Measurements from ENCODE around the gene TMEM178B.
"Not testable (repeated sequence)": the region's sequence is repeated elsewhere in the genome, so short reads cannot be mapped to it uniquely, and the experiment has no call there.

TMEM178B gene

GRCh38 chr7:141387521-141388217, 313.8 kb downstream of the TMEM178B start:
- DNase-seq (ENCODE audit: low read depth in 3 of 3): no peak

GRCh38 chr7:141389140-141389796, 315.4 kb downstream of the TMEM178B start:
- no peak for DNase-seq (ENCODE audit: low read depth in 3 of 3)

- no peak for DNase-seq (ENCODE audit: low read depth in 3 of 3)
These were observed 316.5 kb downstream of the TMEM178B start for GRCh38 chr7:141390339-141390738.

DNA sequence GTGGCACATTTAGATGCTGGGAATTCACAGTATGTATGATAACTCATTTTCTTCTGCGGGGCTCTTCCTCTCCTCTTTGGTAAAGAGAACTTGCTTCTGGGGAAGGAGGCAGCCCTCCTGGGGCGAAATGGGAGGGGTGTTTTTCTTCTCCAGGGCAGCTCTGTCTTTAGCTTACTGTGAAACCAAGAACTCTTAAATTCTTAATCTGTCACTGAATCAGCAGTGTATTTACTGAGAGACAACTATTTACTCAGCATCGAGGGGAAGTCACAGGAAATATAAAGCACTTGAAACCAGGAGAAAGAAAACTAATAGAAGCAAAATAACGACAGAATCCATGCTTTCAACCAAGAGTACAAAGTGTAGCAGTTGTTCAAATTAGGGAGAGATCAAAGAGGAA, 319.2 kb downstream of the TMEM178B start:
- no peak for DNase-seq (ENCODE audit: low read depth in 3 of 3)

DNA sequence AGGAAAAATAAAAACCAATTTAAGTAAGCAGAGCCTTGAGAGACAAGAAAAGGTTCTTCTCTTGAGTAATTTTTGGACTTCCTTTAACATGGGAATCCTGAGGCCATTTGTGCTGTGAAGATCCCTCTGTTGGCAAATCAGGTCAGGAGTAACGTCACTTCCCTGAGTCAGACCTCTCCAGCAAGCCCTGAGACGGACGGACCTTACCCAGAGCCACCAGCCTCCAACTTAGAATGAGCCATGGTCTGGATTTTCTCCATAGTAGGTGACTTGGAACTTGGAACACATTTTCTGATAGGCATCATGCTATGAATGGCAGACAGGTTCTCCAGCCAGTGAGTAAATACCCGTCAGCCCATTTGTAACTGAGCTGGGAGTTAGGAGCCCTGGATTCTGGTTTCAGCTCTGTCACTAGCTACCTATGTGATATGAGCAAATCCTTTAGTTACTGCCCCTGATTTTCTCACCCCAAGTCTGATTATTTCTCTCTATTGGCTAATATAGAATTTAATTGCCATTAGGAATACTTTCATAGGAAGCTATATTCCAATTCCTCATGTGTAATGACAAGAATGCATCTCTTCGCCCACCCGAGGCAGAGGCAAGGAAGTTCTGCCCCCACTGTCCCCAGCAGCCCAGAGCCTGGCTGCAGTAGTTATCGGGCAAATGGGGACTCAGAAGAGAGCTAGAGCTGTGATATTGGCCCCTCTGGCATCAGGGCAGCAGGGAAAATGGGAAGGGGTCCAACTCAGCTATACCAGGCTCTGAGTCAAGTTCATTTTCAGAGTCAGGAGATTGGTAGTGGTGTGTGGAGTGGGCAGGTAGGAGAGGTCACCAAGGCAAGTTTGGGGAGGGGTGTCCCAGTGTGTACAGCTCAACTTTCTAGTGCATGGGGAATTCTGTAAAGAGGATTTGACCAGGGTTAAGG, 323.6 kb downstream of the TMEM178B start:
- DNase-seq (ENCODE audit: low read depth in 3 of 3): no peak

- no peak for DNase-seq (ENCODE audit: low read depth in 3 of 3)
These were observed 326.5 kb downstream of the TMEM178B start for GRCh38 chr7:141400356-141400755.

DNA sequence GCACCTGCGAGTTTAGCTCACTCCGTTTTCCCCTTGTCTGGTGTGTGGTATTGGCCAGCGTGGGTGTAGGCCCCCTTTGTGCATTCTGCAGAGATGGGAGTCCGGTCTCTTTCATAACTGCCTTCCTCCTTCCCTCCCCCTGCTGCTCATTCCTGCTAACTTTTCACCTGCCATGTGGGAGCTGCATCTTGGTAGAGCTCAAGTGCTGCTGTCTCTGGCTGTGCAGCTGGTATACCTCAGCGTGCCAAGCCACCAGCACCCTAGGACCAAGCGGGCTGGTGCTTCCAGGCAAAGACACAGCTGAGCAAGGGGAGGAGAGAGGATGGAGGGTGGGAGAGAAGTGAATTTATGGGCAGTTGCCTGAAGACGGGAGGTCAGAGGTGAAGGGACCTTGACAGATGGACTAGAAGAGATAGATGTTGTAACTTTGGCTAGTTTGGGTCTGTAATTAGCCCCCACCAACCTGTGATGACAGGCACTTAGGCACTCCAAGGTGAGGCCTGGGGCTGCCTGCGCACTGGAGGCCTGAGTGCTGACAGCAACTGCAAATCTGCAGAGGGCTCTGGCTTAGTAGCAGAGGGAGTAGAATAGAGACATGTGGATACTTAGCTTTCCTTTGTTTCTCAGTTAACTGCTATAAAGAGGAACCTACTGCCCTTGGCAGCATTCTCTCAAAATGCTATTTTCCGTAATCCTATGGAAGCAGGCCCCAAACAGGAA, 328.6 kb downstream of the TMEM178B start:
- DNase-seq (ENCODE audit: low read depth in 3 of 3): no peak

DNA sequence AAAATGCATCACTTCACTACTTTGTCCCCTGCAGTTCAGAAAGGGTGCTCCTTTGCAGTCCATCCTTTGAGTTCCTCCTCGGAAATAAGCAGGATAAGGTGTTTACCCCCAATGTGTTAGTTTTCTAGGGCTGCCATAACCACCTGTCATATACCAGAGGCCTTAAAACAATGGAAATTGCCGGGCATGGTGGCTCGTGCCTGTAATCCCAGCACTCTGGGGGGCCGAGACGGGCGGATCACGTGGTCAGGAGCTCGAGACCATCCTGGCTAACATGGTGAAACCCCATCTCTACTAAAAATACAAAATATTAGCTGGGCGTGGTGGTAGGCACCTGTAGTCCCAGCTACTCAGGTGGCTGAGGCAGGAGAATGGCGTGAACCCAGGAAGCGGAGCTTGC, 330.0 kb downstream of the TMEM178B start:
- DNase-seq (ENCODE audit: low read depth in 3 of 3): not testable (repeated sequence)

DNA sequence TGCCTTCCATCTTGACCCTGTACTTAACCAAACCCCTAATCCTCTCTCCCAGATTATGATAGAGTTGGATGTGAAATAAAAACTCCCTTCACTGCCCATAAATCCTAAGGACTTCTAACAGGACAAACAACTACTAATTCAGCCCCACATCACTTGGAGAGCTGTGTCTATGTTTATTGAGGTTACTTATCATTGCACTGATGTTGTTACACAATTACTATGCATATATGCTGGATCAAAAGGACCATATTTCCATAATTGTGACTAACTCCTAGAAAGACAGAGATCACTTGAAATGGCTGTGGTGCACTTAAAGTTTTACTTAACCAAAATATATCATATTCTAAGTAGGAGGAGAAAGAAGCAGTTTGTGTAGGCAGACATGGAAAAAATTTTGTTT, 332.5 kb downstream of the TMEM178B start:
- DNase-seq (ENCODE audit: low read depth in 3 of 3): no peak

DNA sequence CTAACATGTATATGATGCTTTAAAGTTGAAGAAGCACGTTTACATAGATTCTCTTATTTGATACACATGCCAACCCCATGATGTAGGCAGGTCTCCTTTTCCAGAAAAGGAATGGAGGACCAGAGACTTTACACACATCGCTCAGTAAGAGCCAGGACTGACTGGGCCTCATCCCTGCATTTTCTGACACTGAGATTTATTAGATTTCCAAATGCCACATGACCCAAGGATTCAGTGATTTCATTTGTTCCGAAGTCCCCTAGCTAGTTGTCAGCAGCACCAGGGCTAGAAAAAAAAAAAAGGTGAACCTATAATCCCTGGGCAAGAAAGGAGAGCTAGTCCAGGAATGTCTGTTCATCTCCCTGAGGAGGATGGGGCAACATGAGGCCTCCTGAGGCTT, 334.0 kb downstream of the TMEM178B start:
- DNase-seq (ENCODE audit: low read depth in 3 of 3): no peak

DNA sequence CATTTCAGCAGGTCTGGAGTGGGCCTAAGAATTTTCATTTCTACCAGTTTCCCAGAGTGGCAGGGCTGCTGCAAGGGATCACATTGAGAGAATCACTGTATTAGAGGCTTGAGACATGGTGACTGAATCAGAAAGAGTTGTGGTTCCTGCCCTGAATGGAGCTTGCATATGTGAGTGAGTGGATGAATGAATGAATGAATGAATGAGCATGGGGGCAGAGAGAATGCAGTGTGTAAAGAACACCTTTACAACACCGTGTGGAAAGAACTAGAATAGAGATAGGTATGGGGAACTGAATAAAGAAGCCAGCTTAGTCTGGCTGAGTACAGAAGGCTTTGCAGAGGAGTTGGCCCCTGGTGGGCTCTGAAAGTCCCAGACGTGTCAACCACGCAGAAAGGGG, 334.6 kb downstream of the TMEM178B start:
- DNase-seq (ENCODE audit: low read depth in 3 of 3): no peak

- DNase-seq (ENCODE audit: low read depth in 3 of 3): no peak
These were observed 335.4 kb downstream of the TMEM178B start for GRCh38 chr7:141409219-141409618.

- no peak for DNase-seq (ENCODE audit: low read depth in 3 of 3)
These were observed 336.0 kb downstream of the TMEM178B start for GRCh38 chr7:141409801-141410329.

- no peak for DNase-seq (ENCODE audit: low read depth in 3 of 3)
These were observed 336.6 kb downstream of the TMEM178B start for GRCh38 chr7:141410353-141411000.

GRCh38 chr7:141411133-141411532, 337.3 kb downstream of the TMEM178B start:
- no peak for DNase-seq (ENCODE audit: low read depth in 3 of 3)

- no peak for DNase-seq (ENCODE audit: low read depth in 3 of 3)
These were observed 342.1 kb downstream of the TMEM178B start for GRCh38 chr7:141415999-141416398.

DNA sequence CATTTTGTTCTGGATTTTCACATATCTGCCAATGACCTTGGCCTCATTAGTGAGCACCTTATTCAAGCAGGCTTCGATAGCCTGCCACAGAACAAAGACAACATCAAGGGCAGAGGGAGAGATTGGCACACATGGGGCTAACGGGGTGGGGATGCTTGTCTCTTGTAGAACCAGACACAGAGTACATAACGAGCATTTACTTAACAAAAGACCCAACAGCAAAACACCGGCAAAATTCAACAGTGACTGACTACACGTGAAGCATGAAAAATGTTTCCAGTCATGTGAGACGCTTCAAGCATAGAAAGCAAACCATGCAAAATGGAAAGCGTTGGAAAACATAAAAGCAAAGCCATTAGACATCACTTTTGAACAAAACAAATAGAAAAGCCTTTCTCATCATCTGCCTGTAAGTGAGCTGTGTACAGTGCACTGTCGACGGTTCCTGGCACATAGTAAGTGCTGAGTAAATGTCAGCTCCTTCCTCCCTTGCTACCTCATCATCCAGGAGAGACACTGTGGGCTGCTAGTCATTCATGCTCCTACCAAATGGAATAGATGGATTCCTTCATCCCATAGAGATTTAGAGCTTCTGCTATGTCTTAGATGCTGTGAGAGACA, 342.9 kb downstream of the TMEM178B start:
- no peak for DNase-seq (ENCODE audit: low read depth in 3 of 3)

GRCh38 chr7:141417506-141417905, 343.6 kb downstream of the TMEM178B start:
- no peak for DNase-seq (ENCODE audit: low read depth in 3 of 3)

- DNase-seq (ENCODE audit: low read depth in 3 of 3): no peak
These were observed 344.2 kb downstream of the TMEM178B start for GRCh38 chr7:141418066-141418465.

GRCh38 chr7:141421306-141421705, 347.4 kb downstream of the TMEM178B start:
- DNase-seq (ENCODE audit: low read depth in 3 of 3): no peak

DNA sequence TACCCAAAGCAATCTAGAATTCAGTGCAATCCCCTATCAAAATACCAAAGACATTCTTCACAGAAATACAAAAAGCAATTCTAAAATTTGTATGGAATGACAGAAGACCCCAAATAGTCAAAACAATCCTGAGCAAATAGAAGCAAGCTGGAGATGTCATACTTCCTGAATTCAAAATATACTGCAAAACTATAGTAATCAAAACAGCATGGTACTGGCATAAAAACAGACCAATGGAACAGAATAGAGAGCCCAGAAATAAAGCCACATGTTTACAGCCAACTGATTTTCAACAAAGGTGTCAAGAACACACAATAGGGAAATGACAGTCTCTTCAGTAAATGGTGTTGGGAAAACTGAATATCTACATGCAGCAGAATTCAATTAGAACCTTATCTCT, 353.3 kb downstream of the TMEM178B start:
- DNase-seq (ENCODE audit: low read depth in 3 of 3): no peak

Data from stimulated activated CD4-positive, alpha-beta T cell treated with anti-CD3 and anti-CD28 coated beads, TNF-alpha, amount 100 ng/mL, for 48 hours (primary cell).